K562 (cell line): ENCODE data around the gene KANK2. TPM values are rescaled to one million over a fixed set of nuclear protein-coding genes. Genes with fewer than 3 reads are reported as not detected.
A peak's percentile ranks its signal among the peaks of the same experiment; 100 is the strongest.

ENCODE experiments used
- CCNT2 ChIP-seq: IDR thresholded peaks from 2 replicates; pipeline ENCODE4 v1.6.1; 2011; ENCODE audit warnings: borderline replicate concordance, low read depth, mild to moderate bottlenecking, moderate library complexity, mixed read lengths, low read length; ENCODE audit not compliant: insufficient read length; ENCODE audit errors: extremely low read depth
- CREM ChIP-seq: IDR thresholded peaks from 2 replicates; pipeline ENCODE4 v1.6.1; 2014; ENCODE audit warnings: antibody characterized with exemption, low read depth
- FOXJ2 ChIP-seq: fragments of 200-800 bp; sonication (Bioruptor generic); IDR thresholded peaks from 2 replicates; pipeline ENCODE4 v1.6.1; 2016; ENCODE audit warnings: missing genetic modification characterization, missing compliant biosample characterization
- KHSRP ChIP-seq: fragments of 450-650 bp; IDR thresholded peaks from 2 replicates; pipeline ENCODE4 v1.6.1; 2017
- NFRKB ChIP-seq: fragments of 450-650 bp; IDR thresholded peaks from 2 replicates; pipeline ENCODE4 v1.6.1; 2016; ENCODE audit warnings: low read depth
- PBX2 ChIP-seq, 2 experiments: IDR thresholded peaks in 1 of 2; conservative IDR thresholded peaks in 1 of 2; 2 replicates each; pipeline ENCODE4 v1.6.1; 2016; ENCODE audit warnings: low read depth in 2 of 2, mild to moderate bottlenecking in 1 of 2, missing compliant biosample characterization in 1 of 2, missing genetic modification characterization in 1 of 2, moderate library complexity in 1 of 2
- RBM39 ChIP-seq: fragments of 200-400 bp; formaldehyde crosslinking; optimal IDR thresholded peaks from 2 replicates; pipeline ENCODE3; 2018; ENCODE audit warnings: low read depth, low read length
- SAP30 ChIP-seq: fragments of 200-600 bp; sonication (generic); IDR thresholded peaks from 2 replicates; pipeline ENCODE4 v1.6.1; 2012; ENCODE audit warnings: borderline replicate concordance, low read depth, mild to moderate bottlenecking, moderate library complexity, low read length, control low read depth, inconsistent platforms; ENCODE audit not compliant: insufficient read depth, poor library complexity, severe bottlenecking
- SIRT6 ChIP-seq: IDR thresholded peaks from one replicate; pipeline ENCODE4 v1.6.1; 2012; ENCODE audit warnings: low read depth, mild to moderate bottlenecking, control low read depth, inconsistent platforms, low read length, moderate library complexity
- SMAD2 ChIP-seq: fragments of 150-350 bp; IDR thresholded peaks from 2 replicates; pipeline ENCODE4 v1.6.1; 2014; ENCODE audit warnings: low read depth, mild to moderate bottlenecking, low read length
- SMAD4 ChIP-seq: fragments of 250-450 bp; sonication (Bioruptor Pico); conservative IDR thresholded peaks from 2 replicates; pipeline ENCODE4 v1.8.0; 2021; ENCODE audit warnings: inconsistent platforms, mild to moderate bottlenecking, moderate library complexity
- SPI1 ChIP-seq: IDR thresholded peaks from 2 replicates; pipeline ENCODE4 v1.6.1; 2011; ENCODE audit warnings: low read depth, low read length, control low read depth, borderline replicate concordance
- TCF15 ChIP-seq: fragments of 250-450 bp; sonication (Bioruptor Pico); IDR thresholded peaks from 2 replicates; pipeline ENCODE4 v1.8.0; 2022; ENCODE audit warnings: moderate library complexity, mild to moderate bottlenecking, inconsistent platforms
- VEZF1 ChIP-seq: fragments of 200-800 bp; sonication (Bioruptor generic); IDR thresholded peaks from 2 replicates; pipeline ENCODE4 v1.6.1; 2017; ENCODE audit warnings: missing genetic modification characterization, missing compliant biosample characterization
- ZBTB9 ChIP-seq: fragments of 450-650 bp; formaldehyde crosslinking; IDR thresholded peaks from 2 replicates; pipeline ENCODE4 v1.4.0; 2020; ENCODE audit warnings: mild to moderate bottlenecking, moderate library complexity
- ZNF24 ChIP-seq: fragments of 450-650 bp; IDR thresholded peaks from 2 replicates; pipeline ENCODE4 v1.6.1; 2016
- ZNF449 ChIP-seq: fragments of 250-450 bp; sonication (Bioruptor Pico); IDR thresholded peaks from 2 replicates; pipeline ENCODE4 v1.8.0; 2022; ENCODE audit warnings: moderate library complexity, mild to moderate bottlenecking, inconsistent platforms
- ZNF717 ChIP-seq: fragments of 250-450 bp; sonication (Bioruptor Pico); IDR thresholded peaks from 2 replicates; pipeline ENCODE4 v1.5.0; 2021
- polyA plus RNA-seq, 8 experiments: library from polyadenylated mRNA; depleted of rRNA in 4 of 8; stranded (reverse) in 5 of 8; unstranded in 3 of 8; fragments of >200 nt; fragmentation: Nextera tagmentation in 2 of 8; fragmentation: Illumina TruSeq in 1 of 8; extraction: Ambion mirVana in 2 of 8; extraction: Trizol in 1 of 8; gene quantifications; 2 replicates each; pipeline versions ENCODE4 v1.2.1 to v1.2.3, GENCODE V29; 2011 to 2014; ENCODE audit warnings: inconsistent platforms in 1 of 8, missing spikeins in 1 of 8
- total RNA-seq, 7 experiments: library from RNA; depleted of rRNA in 6 of 7; stranded (reverse); fragments of >200 nt in 6 of 7; fragmentation: Illumina TruSeq in 2 of 7; extraction: Trizol in 2 of 7; gene quantifications; 2 replicates each; pipeline versions ENCODE4 v1.2.1 to v1.2.3, GENCODE V29; 2011 to 2021; ENCODE audit warnings: low replicate concordance in 1 of 7

The KANK2 gene
- total and polyA plus RNA-seq, 9 of the 15 experiments (the other 6 are each of a cell fraction or from before 2014, with no cell fraction given): 4.4 to 47.8 (median 21.3) TPM

GRCh38 chr19:11242864-11243797 is 45.8 kb upstream of the KANK2 start (continued):
- TF ChIP-seq ZNF449 (CRISPR knock-in tag) (no peak), ZBTB9 (CRISPR knock-in tag) (no peak), NFRKB (no peak), TCF15 (CRISPR knock-in tag) (no peak), FOXJ2 (tag) (no peak), CCNT2 (peak; percentile 24), KHSRP (no peak), SAP30 (no peak), SMAD4 (CRISPR knock-in tag) (no peak), SPI1 (no peak), ZNF24 (no peak), VEZF1 (peak; percentile 35; the same call in 1 of the 2 replicates), SMAD2 (no peak), CREM (peak; percentile 31; the same call in 1 of the 2 replicates), RBM39 (no peak), PBX2 (CRISPR knock-in tag; IDR thresholded peaks at IDR 0.05; ENCODE audit: low read depth) (no peak), PBX2 (tag; conservative IDR thresholded peaks at IDR 0.05; ENCODE audit: low read depth) (peak; percentile 50; the same call in 1 of the 2 replicates), ZNF717 (CRISPR knock-in tag) (no peak), SIRT6 (no peak)
